Skeletal muscle tissue (tissue), 4 donors: ENCODE measurements around the gene NRXN2. TPM values are rescaled to one million over a fixed set of nuclear protein-coding genes. Genes with fewer than 3 reads are reported as not detected.

Source experiments
- H3K27ac ChIP-seq: one replicate; pipeline ENCODE4 v1.7.0; 2013; ENCODE audit warnings: mild to moderate bottlenecking, low read depth, low read length, inconsistent platforms
- H3K27me3 ChIP-seq, 3 donors: one replicate each; pipeline ENCODE4 v1.7.0; 2013; ENCODE audit warnings: low read length in 3 of 3; ENCODE audit not compliant: control insufficient read depth in 3 of 3, insufficient read depth in 3 of 3
- H3K36me3 ChIP-seq, 3 donors: one replicate each; pipeline ENCODE4 v1.7.0; 2013; ENCODE audit warnings: low read length in 3 of 3; ENCODE audit not compliant: control insufficient read depth in 3 of 3, insufficient read depth in 3 of 3
- H3K4me1 ChIP-seq, 3 donors: one replicate each; pipeline ENCODE4 v1.7.0; 2013; ENCODE audit warnings: low read length in 3 of 3, mild to moderate bottlenecking in 3 of 3; ENCODE audit not compliant: control insufficient read depth in 3 of 3, insufficient read depth in 3 of 3
- H3K4me3 ChIP-seq, 3 donors: one replicate each; pipeline ENCODE4 v1.7.0; 2013; ENCODE audit warnings: low read length in 3 of 3
- H3K9ac ChIP-seq, 3 donors: one replicate each; pipeline ENCODE4 v1.7.0; 2013; ENCODE audit warnings: low read length in 3 of 3, mild to moderate bottlenecking in 3 of 3, moderate library complexity in 2 of 3, low read depth in 1 of 3
- H3K9me3 ChIP-seq, 3 donors: one replicate each; pipeline ENCODE4 v1.7.0; 2013; ENCODE audit warnings: low read length in 3 of 3; ENCODE audit not compliant: control insufficient read depth in 3 of 3
- total RNA-seq: library from RNA; depleted of rRNA; stranded (reverse); fragments of >200 nt; gene quantifications from one replicate; pipeline ENCODE4 v1.2.3, GENCODE V29; 2014
- donor health status: Osteomylitis.

Gene NRXN2
- total RNA-seq, 1 donor from 2014 or later: 9.4 TPM

DNA sequence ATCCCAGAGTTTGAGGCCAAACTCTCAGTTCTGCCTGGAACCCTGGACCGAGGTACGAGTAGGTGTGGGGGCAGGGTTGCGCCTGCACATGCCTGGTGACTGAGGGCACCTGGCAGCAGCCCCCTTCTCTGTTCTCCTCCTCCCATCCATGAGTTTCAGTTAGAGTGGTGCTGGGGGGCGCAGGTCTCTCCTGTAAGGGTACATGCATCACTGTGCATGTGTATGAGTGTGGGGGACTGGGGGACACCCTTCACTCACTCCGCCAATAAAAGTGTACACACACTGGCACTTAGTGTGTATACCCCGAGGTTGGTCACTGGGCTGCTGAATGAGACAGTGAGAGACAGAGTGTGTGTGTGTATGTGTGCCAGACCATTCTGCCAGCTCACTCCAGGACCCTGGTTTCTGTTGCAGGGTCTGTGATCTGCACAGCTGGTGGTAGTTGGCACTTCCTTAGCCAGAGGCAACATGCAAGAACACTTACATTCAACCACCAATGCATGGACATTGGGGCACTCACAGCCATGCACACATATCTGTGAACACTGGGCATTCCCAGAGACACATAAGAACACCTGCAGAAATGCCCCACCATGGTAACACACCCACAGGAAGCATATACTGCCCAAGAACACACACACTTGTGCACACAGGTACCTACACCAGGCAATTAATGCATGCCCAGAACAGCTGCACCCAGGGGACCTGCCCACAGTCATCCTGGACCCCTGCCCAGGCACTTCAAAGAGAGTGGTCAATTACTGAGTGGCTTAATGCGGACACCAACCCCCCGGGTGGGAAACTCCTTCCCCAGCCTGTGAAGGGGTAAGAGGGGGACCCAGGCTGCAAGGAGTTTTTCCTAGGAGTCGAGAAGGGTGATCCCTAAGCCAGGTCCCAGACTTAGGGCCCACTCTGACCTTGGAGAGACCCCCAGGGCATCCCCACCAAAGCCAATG, 1.2 kb upstream of the NRXN2 start:
- H3K27me3 ChIP-seq: peaks cover 27 to 31% (median 30%) of the 10 kb centered on the region in 3 donors

DNA sequence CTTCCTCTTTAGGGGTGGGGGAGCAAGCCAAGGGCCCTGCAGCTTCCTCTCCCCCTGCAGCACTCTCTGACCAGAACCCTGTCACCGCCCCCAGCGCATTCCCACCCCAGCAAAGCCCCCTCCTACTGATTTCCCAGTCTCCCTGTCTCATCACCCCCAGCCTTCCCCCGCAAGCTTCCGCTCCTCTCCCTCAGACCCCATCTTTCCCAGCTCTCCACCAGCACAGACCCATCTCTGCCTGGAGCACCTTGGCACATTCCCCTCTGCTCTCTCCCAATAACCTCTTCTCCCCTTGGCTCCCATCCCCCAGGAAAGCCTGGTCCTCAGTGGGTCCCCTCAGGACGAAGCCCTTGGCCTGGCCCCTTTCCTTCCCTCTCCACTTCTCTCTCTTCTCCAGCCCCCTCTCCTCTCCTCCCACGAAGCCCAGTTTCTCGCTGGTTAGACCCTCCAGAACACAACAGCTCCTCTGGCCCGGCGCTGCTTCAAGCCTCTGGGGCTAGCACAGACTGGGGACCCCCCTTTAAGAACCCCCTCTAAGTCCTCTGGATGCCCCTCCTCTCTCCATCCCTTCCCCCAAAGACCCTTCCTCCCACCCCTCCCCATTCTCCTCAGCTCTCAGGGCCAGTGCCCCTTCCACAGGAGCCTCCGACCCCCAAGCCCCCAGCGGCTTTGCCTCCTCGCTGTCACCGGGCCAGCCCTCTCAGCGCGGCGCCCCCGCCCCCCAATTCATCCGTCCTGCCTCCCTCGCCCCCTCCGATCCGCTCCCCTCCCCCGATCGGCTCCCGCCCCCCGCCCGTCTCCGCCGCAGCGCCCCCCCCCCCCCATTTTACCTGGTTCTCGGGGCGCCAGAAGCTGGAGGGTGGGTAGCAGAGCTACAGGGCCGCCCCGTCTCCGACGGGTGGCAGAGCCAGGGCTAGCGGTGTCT, 594 bp downstream of the NRXN2 start:
- peaks cover 39 to 47% (median 45%) of the 10 kb centered on the region in 3 donors for H3K27me3 ChIP-seq
- no peaks in the 10 kb centered on the region for H3K9me3 ChIP-seq
- no peak overlapping the region for H3K9ac ChIP-seq
- H3K36me3 ChIP-seq: no peaks in the 10 kb centered on the region
- no peak overlapping the region for H3K27ac ChIP-seq
- H3K4me3 ChIP-seq: no peak overlapping the region
- peaks cover 0 to 5% (median 4%) of the 10 kb centered on the region in 3 donors for H3K4me1 ChIP-seq

More for the DNA sequence above, 1.2 kb upstream of the NRXN2 start:
- H3K9ac ChIP-seq: no peak overlapping the region
- H3K27ac ChIP-seq: no peak overlapping the region
- peaks cover 0 to 3% (median 0%) of the 10 kb centered on the region in 3 donors for H3K36me3 ChIP-seq
- H3K4me1 ChIP-seq: peaks cover 0 to 5% (median 4%) of the 10 kb centered on the region in 3 donors
- no peak overlapping the region for H3K4me3 ChIP-seq
- no peaks in the 10 kb centered on the region for H3K9me3 ChIP-seq

DNA sequence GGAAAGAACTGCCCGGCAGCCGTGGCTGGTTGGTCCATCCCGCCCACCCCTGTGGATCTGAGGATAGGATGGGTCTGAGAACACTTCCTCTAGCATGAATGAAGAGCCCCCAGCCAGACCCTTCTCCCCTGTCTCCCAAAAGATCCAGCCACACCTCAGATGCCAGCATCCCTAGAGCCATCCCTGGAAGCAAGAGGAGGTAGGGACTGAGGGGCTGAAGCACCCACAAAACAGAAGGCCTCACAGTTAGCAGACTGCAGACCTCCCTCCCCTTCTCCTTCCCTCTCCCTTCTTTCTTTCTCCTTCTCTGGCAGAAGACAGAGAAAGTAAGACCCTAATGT, 1.7 kb downstream of the NRXN2 start:
- H3K4me1 ChIP-seq: peaks cover 0 to 5% (median 4%) of the 10 kb centered on the region in 3 donors
- no peaks in the 10 kb centered on the region for H3K36me3 ChIP-seq
- no peak overlapping the region for H3K4me3 ChIP-seq
- no peak overlapping the region for H3K9ac ChIP-seq
- peaks cover 46 to 58% (median 56%) of the 10 kb centered on the region in 3 donors for H3K27me3 ChIP-seq
- no peak overlapping the region for H3K27ac ChIP-seq
- no peaks in the 10 kb centered on the region for H3K9me3 ChIP-seq

DNA sequence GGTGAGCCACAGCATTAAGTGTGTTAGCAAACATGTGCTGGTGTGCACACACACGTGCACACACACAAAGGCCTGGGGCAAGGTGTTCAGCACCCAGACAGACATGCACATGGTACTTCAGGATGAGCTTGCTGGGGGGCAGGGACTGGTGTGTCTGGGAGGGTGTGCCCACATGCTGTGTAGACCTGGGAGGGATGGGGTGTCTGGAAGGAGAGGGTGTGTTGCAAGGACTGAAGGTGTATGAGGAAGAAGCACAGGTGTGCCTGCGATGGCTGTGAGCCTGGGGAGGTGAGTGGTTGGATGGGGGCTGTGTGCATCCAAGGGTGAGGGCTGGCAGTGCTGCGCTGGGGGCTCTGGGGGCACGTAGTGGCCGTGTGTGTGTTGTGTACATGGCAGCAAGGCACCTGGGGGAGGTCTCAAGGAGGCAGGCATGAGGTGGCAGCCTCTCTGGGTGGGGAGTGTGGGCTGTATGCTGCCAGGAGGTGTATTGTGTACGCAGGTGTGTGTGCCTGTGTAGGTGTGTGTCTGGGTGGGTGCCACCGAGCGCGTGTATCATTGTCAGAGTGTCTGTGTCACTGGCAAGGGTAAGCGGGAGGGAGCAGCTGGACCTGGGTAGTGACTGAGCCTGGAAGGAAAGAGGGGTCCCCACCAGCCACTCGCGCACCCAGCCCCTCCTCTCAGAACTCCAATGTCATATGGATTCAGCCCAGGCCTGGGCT, 2.2 kb downstream of the NRXN2 start:
- no peak overlapping the region for H3K27ac ChIP-seq
- H3K27me3 ChIP-seq: peaks cover 50 to 61% (median 60%) of the 10 kb centered on the region in 3 donors
- peaks cover 0 to 5% (median 4%) of the 10 kb centered on the region in 3 donors for H3K4me1 ChIP-seq
- H3K36me3 ChIP-seq: no peaks in the 10 kb centered on the region
- H3K4me3 ChIP-seq: no peak overlapping the region
- H3K9me3 ChIP-seq: no peaks in the 10 kb centered on the region
- no peak overlapping the region for H3K9ac ChIP-seq

DNA sequence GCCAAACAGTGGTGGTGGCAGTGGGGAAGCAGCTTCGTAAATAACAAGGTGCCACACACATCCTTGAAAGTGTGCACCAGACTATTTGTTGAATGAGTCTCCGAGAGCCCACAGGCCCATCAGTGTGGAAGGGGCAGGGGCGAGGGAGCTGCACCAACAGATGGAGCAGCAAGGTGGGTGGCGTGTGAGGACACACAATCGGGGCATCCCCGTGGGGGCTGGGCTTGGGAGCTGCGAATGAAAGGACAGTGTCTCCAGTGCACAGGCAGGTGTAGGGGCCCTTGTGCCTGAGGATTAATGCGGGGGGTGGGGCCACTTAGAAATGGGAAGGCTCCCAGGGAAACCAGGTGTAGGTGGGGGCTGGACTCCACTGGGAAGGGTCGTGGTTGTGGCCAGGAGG, 2.8 kb downstream of the NRXN2 start:
- H3K27ac ChIP-seq: no peak overlapping the region
- H3K4me1 ChIP-seq: peaks cover 0 to 5% (median 4%) of the 10 kb centered on the region in 3 donors
- H3K9ac ChIP-seq: no peak overlapping the region
- H3K4me3 ChIP-seq: no peak overlapping the region
- no peaks in the 10 kb centered on the region for H3K36me3 ChIP-seq
- H3K9me3 ChIP-seq: no peaks in the 10 kb centered on the region
- H3K27me3 ChIP-seq: peaks cover 57 to 67% (median 67%) of the 10 kb centered on the region in 3 donors

DNA sequence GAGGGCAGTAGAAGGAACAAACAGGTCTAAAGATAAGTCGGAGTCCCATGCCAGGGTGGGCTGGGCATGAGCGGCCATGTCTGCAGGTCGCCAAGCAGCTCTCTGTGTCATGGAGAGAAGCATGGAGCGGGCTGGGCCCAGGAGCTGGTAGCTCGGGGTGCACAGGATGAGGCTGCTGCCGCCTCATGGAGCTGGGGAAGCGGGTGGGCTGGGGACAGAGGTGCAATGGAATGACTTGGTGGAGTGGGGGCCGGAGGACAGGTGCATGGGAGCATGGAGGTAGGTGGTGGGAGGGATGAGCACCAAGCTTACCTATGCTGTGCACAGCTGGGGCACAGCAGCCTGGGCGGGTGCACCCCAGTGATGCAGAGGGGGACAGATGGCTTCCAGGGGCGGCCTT, 3.6 kb downstream of the NRXN2 start:
- H3K4me3 ChIP-seq: no peak overlapping the region
- no peaks in the 10 kb centered on the region for H3K36me3 ChIP-seq
- H3K9ac ChIP-seq: no peak overlapping the region
- no peaks in the 10 kb centered on the region for H3K9me3 ChIP-seq
- peaks cover 0 to 5% (median 4%) of the 10 kb centered on the region in 3 donors for H3K4me1 ChIP-seq
- H3K27me3 ChIP-seq: peaks cover 64 to 74% (median 70%) of the 10 kb centered on the region in 3 donors
- no peak overlapping the region for H3K27ac ChIP-seq

DNA sequence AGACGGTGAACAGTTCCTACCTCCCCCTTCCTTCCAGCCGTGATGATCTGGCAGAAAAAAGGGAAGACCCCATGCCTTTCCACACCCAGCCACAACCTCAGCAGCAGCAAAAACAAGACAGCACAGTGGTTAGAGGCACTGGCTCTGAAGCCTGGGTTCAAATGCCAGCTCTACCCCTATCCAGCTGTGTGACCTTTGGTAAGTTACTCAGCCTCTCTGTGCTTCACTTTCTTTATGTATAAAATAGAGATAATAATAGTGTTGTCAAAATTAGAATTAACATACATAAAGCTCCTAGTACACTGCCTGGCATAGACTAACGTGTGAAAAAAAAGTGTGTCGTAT, 4.2 kb downstream of the NRXN2 start:
- no peak overlapping the region for H3K9ac ChIP-seq
- H3K27me3 ChIP-seq: peaks cover 71 to 81% (median 77%) of the 10 kb centered on the region in 3 donors
- no peaks in the 10 kb centered on the region for H3K36me3 ChIP-seq
- H3K27ac ChIP-seq: no peak overlapping the region
- H3K9me3 ChIP-seq: no peaks in the 10 kb centered on the region
- H3K4me3 ChIP-seq: no peak overlapping the region
- H3K4me1 ChIP-seq: peaks cover 0 to 5% (median 4%) of the 10 kb centered on the region in 3 donors

DNA sequence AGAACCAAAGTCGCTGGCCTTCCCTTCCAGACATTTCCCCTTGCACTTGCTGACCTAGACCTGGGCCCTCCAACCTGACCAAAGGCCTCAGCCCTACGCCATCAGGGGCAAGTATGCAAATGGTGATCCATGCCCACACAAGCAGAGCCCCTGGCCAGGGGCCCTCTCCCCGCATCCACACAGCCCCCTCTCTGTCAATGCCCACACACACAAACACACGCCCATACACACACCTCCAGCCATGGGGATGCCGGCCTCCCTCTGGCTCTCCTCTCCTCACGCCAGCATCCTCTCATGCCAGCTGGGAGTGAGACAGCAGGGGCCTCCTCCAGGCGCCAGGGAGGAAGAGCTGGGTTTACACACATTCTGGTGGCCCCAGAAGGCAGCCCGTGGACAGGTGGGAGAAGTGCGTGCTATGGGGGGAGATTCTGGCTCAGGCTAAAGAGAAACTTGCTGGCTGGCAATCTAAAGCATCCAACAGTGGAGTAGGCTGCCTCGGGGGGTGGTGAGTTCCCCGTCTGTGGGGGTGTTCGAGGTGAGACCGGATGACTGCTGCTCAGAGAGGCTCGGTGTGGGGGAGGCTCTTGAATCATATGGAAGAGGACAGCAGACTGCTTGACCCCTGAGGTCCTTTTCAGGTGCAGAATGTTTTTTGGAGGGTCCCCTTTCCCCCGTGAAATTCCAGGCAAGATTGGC, 4.8 kb downstream of the NRXN2 start:
- no peak overlapping the region for H3K27ac ChIP-seq
- no peak overlapping the region for H3K9ac ChIP-seq
- H3K36me3 ChIP-seq: no peaks in the 10 kb centered on the region
- H3K4me3 ChIP-seq: no peak overlapping the region
- peaks cover 0 to 1% (median under 1%) of the 10 kb centered on the region in 3 donors for H3K4me1 ChIP-seq
- H3K9me3 ChIP-seq: no peaks in the 10 kb centered on the region
- peaks cover 71 to 84% (median 80%) of the 10 kb centered on the region in 3 donors for H3K27me3 ChIP-seq

DNA sequence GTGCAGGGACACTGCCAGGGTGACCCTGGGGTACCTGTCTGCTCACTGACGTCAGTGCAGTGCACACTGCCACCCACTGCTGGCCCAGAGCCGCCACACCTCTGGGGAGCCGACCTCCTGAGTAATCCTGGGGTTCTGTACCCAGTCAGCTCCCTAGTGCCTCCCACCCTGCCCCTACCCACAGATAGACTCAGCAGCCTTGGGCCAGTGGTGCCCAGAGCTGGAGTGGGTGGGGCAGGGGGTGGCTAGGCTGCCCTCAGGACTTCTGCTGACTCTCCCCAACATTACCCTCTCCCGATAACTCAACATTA, 5.8 kb downstream of the NRXN2 start:
- H3K4me3 ChIP-seq: no peak overlapping the region
- no peaks in the 10 kb centered on the region for H3K9me3 ChIP-seq
- no peak overlapping the region for H3K27ac ChIP-seq
- H3K9ac ChIP-seq: no peak overlapping the region
- H3K27me3 ChIP-seq: peaks cover 77 to 93% (median 86%) of the 10 kb centered on the region in 3 donors
- H3K36me3 ChIP-seq: no peaks in the 10 kb centered on the region
- H3K4me1 ChIP-seq: no peaks in the 10 kb centered on the region
